H9 (cell line): ENCODE measurements around the gene CNGB1. TPM values are rescaled to one million over a fixed set of nuclear protein-coding genes. Genes with fewer than 3 reads are reported as not detected.

ENCODE experiments used
- DNase-seq: peaks from one replicate; pipeline ENCODE4 v3.0.0-alpha.2; 2017
- H2AFZ ChIP-seq: one replicate; pipeline ENCODE4 v1.6.1; 2013; ENCODE audit warnings: mild to moderate bottlenecking, low read length, control low read depth, moderate library complexity
- H2AK5ac ChIP-seq: 2 replicates; pipeline ENCODE4 v1.6.1; 2013; ENCODE audit warnings: low read length, control low read depth, mixed read lengths; ENCODE audit not compliant: insufficient read length
- H2BK120ac ChIP-seq: one replicate; pipeline ENCODE4 v1.6.1; 2013; ENCODE audit warnings: low read depth, mild to moderate bottlenecking, low read length, control low read depth, inconsistent platforms; ENCODE audit not compliant: poor library complexity, severe bottlenecking
- H2BK12ac ChIP-seq: 2 replicates; pipeline ENCODE4 v1.6.1; 2013; ENCODE audit warnings: low read length, control low read depth, mixed read lengths, low read depth; ENCODE audit not compliant: insufficient read length
- H2BK15ac ChIP-seq: 2 replicates; pipeline ENCODE4 v1.6.1; 2013; ENCODE audit warnings: low read depth, low read length, control low read depth
- H2BK20ac ChIP-seq: one replicate; pipeline ENCODE4 v1.6.1; 2013; ENCODE audit warnings: low read depth, mild to moderate bottlenecking, low read length, control low read depth, inconsistent platforms; ENCODE audit not compliant: poor library complexity, severe bottlenecking
- H2BK5ac ChIP-seq: 2 replicates; pipeline ENCODE4 v1.6.1; 2013; ENCODE audit warnings: low read length, control low read depth, mixed read lengths; ENCODE audit not compliant: insufficient read length
- H3K14ac ChIP-seq: 2 replicates; pipeline ENCODE4 v1.6.1; 2013; ENCODE audit warnings: low read length, control low read depth; ENCODE audit not compliant: insufficient read depth
- H3K18ac ChIP-seq: 2 replicates; pipeline ENCODE4 v1.6.1; 2013; ENCODE audit warnings: low read depth, mild to moderate bottlenecking, mixed read lengths, low read length, control low read depth; ENCODE audit not compliant: insufficient read length
- H3K23ac ChIP-seq: 2 replicates; pipeline ENCODE4 v1.6.1; 2013; ENCODE audit warnings: low read length, control low read depth, mixed read lengths, low read depth; ENCODE audit not compliant: insufficient read length
- H3K23me2 ChIP-seq: 2 replicates; pipeline ENCODE4 v1.6.1; 2013; ENCODE audit warnings: low read depth, mild to moderate bottlenecking, mixed read lengths, low read length, control low read depth; ENCODE audit not compliant: insufficient read length, poor library complexity, severe bottlenecking
- H3K27ac ChIP-seq: 2 replicates; pipeline ENCODE4 v1.5.1; 2013; ENCODE audit warnings: low read length, control low read depth, mixed read lengths, low read depth; ENCODE audit not compliant: insufficient read length
- H3K27me3 ChIP-seq: 2 replicates; pipeline ENCODE4 v1.6.1; 2013; ENCODE audit warnings: low read length, control low read depth, inconsistent platforms; ENCODE audit not compliant: insufficient read depth
- H3K4ac ChIP-seq: 2 replicates; pipeline ENCODE4 v1.6.1; 2013; ENCODE audit warnings: low read depth, mild to moderate bottlenecking, control low read depth, inconsistent platforms, low read length, moderate library complexity
- H3K4me1 ChIP-seq: 2 replicates; pipeline ENCODE4 v1.6.1; 2013; ENCODE audit warnings: low read length, control low read depth, inconsistent platforms; ENCODE audit not compliant: insufficient read depth
- H3K4me2 ChIP-seq: 2 replicates; pipeline ENCODE4 v1.6.1; 2013; ENCODE audit warnings: low read length, control low read depth, mixed read lengths; ENCODE audit not compliant: insufficient read length, insufficient read depth
- H3K56ac ChIP-seq: 2 replicates; pipeline ENCODE4 v1.6.1; 2013; ENCODE audit warnings: low read depth, mild to moderate bottlenecking, mixed read lengths, low read length, control low read depth; ENCODE audit not compliant: insufficient read length
- H3K79me1 ChIP-seq: 2 replicates; pipeline ENCODE4 v1.6.1; 2013; ENCODE audit warnings: low read depth, mild to moderate bottlenecking, moderate library complexity, low read length, control low read depth, inconsistent platforms; ENCODE audit not compliant: insufficient read depth, poor library complexity, severe bottlenecking
- H3K79me2 ChIP-seq: 2 replicates; pipeline ENCODE4 v1.6.1; 2013; ENCODE audit warnings: low read length, control low read depth, inconsistent platforms; ENCODE audit not compliant: insufficient read depth
- H3K9ac ChIP-seq: 2 replicates; pipeline ENCODE4 v1.6.1; 2013; ENCODE audit warnings: low read length, control low read depth, mixed read lengths; ENCODE audit not compliant: insufficient read length; ENCODE audit errors: extremely low read depth
- H3K9me3 ChIP-seq: one replicate; pipeline ENCODE4 v1.6.1; 2013; ENCODE audit warnings: low read depth, low read length, inconsistent platforms; ENCODE audit not compliant: control insufficient read depth
- H3T11ph ChIP-seq: one replicate; pipeline ENCODE4 v1.6.1; 2013; ENCODE audit warnings: mild to moderate bottlenecking, low read length, control low read depth, inconsistent platforms
- H4K20me1 ChIP-seq: one replicate; pipeline ENCODE4 v1.6.1; 2013; ENCODE audit not compliant: control insufficient read depth, insufficient read length, insufficient read depth
- H4K5ac ChIP-seq: 2 replicates; pipeline ENCODE4 v1.6.1; 2013; ENCODE audit warnings: low read depth, mild to moderate bottlenecking, mixed read lengths, low read length, control low read depth; ENCODE audit not compliant: insufficient read length
- H4K8ac ChIP-seq: replicated peaks from 2 replicates; pipeline ENCODE4 v1.6.1; 2013; ENCODE audit warnings: low read length, control low read depth, mixed read lengths, low read depth; ENCODE audit not compliant: insufficient read length
- H4K91ac ChIP-seq: 2 replicates; pipeline ENCODE4 v1.6.1; 2013; ENCODE audit warnings: low read depth, mild to moderate bottlenecking, moderate library complexity, mixed read lengths, low read length, control low read depth; ENCODE audit not compliant: insufficient read length
- H3K27ac Mint-ChIP-seq, 3 experiments: 2 replicates in 2 of 3; 3 replicates in 1 of 3; pipeline ENCODE4 v1.8.0; 2020 to 2021; ENCODE audit warnings: mixed read lengths in 3 of 3, mild to moderate bottlenecking in 1 of 3, moderate library complexity in 1 of 3
- H3K27me3 Mint-ChIP-seq: 2 replicates; pipeline ENCODE4 v1.8.0; 2021; ENCODE audit warnings: low read depth, mild to moderate bottlenecking, moderate library complexity, mixed read lengths
- H3K36me3 Mint-ChIP-seq, 3 experiments: 2 replicates in 2 of 3; 3 replicates in 1 of 3; pipeline ENCODE4 v1.8.0; 2020 to 2021; ENCODE audit warnings: low read depth in 3 of 3, mixed read lengths in 3 of 3; ENCODE audit not compliant: insufficient read depth in 1 of 3
- H3K4me1 Mint-ChIP-seq, 2 experiments: 2 replicates each; pipeline ENCODE4 v1.8.0; 2020; ENCODE audit warnings: mixed read lengths in 2 of 2
- H3K4me3 Mint-ChIP-seq, 2 experiments: 2 replicates in 1 of 2; 3 replicates in 1 of 2; pipeline ENCODE4 v1.8.0; 2020 to 2021; ENCODE audit warnings: mild to moderate bottlenecking in 2 of 2, mixed read lengths in 2 of 2, moderate library complexity in 1 of 2
- H3K9me3 Mint-ChIP-seq, 2 experiments: 2 replicates in 1 of 2; 3 replicates in 1 of 2; pipeline ENCODE4 v1.8.0; 2020; ENCODE audit warnings: mild to moderate bottlenecking in 2 of 2, mixed read lengths in 2 of 2, moderate library complexity in 1 of 2
- CTCF ChIP-seq: fragments of 200-600 bp; sonication (generic); conservative IDR thresholded peaks from 3 replicates; pipeline ENCODE4 v1.8.0; 2021; ENCODE audit warnings: antibody characterized with exemption, mild to moderate bottlenecking
- WGBS: extraction: QIAGEN DNeasy Blood & Tissue Kit; methylation state at CpG from one replicate; pipeline ENCODE4 v1.1.7; 2013; ENCODE audit warnings: missing lambda C conversion rate, low lambda C conversion rate, mixed read lengths; ENCODE audit not compliant: insufficient read length; ENCODE audit errors: extremely low coverage; 5-methylcytosine and 5-hydroxymethylcytosine counted together
- total RNA-seq: library from RNA; stranded (reverse); gene quantifications from 2 replicates; pipeline ENCODE4 v1.2.1, GENCODE V29; 2021

The CNGB1 gene
- total RNA-seq, 1 experiment from 2014 or later: not detected

GRCh38 chr16:57951204-57951960, 19.5 kb downstream of the CNGB1 start:
- H3K27ac ChIP-seq: no peak overlapping the region
- no peaks in the 10 kb centered on the region for H3K79me1 ChIP-seq
- H4K91ac ChIP-seq: no peak overlapping the region
- H3K79me2 ChIP-seq: no peaks in the 10 kb centered on the region
- no peaks in the 10 kb centered on the region for H3K4me1 ChIP-seq
- TF ChIP-seq CTCF: no peak
- no peak overlapping the region for H2BK12ac ChIP-seq
- H3K4me3 Mint-ChIP-seq: no peak overlapping the region
- H3K27me3 ChIP-seq: no peaks in the 10 kb centered on the region
- H3K23ac ChIP-seq: no peak overlapping the region
- H3K4me2 ChIP-seq: no peak overlapping the region
- H4K20me1 ChIP-seq: no peaks in the 10 kb centered on the region
- no peaks in the 10 kb centered on the region for H3K9me3 ChIP-seq
- no peak overlapping the region for H3K56ac ChIP-seq
- H3K14ac ChIP-seq: no peak overlapping the region
- no peak overlapping the region for H3K9ac ChIP-seq
- H2AFZ ChIP-seq: no peak overlapping the region
- no peak overlapping the region; a peak in 1 of 7 replicates for H3K27ac Mint-ChIP-seq
- peaks cover 8 to 9% of the 10 kb centered on the region in 2 experiments; a peak in 2 of 4 replicates for H3K4me1 Mint-ChIP-seq
- no peaks in the 10 kb centered on the region; the same call in 1 of the 2 replicates for H3K27me3 Mint-ChIP-seq
- H3K23me2 ChIP-seq: no peaks in the 10 kb centered on the region
- H3K36me3 Mint-ChIP-seq: no peaks in the 10 kb centered on the region
- no peak overlapping the region for H3K18ac ChIP-seq
- no peak overlapping the region for H2BK15ac ChIP-seq
- DNase-seq: no peak
- no peak overlapping the region for H2BK20ac ChIP-seq
- no peak overlapping the region for H2BK120ac ChIP-seq
- H3K9me3 Mint-ChIP-seq: no peaks in the 10 kb centered on the region
- no peak overlapping the region for H4K8ac ChIP-seq
- no peak overlapping the region for H3T11ph ChIP-seq
- no peak overlapping the region for H2AK5ac ChIP-seq
- H3K4ac ChIP-seq: no peak overlapping the region
- H4K5ac ChIP-seq: no peak overlapping the region
- H2BK5ac ChIP-seq: no peak overlapping the region
- whole genome bisulfite sequencing: no CpG with 5 or more reads among the region's 7 CpGs
